Activated CD8-positive, alpha-beta memory T cell treated with anti-CD3 and anti-CD28 coated beads, Interleukin-2, amount 50 U/mL, for 4 hours (primary cell): Measurements from ENCODE around the gene ENTREP3.
A peak's percentile ranks its signal among the peaks of the same experiment; 100 is the strongest.
"Not testable (repeated sequence)": the region's sequence is repeated elsewhere in the genome, so short reads cannot be mapped to it uniquely, and the experiment has no call there.

Experiments used
- DNase-seq: peaks from one replicate; pipeline ENCODE4 v3.0.0-alpha.2; 2020

The ENTREP3 gene

DNA sequence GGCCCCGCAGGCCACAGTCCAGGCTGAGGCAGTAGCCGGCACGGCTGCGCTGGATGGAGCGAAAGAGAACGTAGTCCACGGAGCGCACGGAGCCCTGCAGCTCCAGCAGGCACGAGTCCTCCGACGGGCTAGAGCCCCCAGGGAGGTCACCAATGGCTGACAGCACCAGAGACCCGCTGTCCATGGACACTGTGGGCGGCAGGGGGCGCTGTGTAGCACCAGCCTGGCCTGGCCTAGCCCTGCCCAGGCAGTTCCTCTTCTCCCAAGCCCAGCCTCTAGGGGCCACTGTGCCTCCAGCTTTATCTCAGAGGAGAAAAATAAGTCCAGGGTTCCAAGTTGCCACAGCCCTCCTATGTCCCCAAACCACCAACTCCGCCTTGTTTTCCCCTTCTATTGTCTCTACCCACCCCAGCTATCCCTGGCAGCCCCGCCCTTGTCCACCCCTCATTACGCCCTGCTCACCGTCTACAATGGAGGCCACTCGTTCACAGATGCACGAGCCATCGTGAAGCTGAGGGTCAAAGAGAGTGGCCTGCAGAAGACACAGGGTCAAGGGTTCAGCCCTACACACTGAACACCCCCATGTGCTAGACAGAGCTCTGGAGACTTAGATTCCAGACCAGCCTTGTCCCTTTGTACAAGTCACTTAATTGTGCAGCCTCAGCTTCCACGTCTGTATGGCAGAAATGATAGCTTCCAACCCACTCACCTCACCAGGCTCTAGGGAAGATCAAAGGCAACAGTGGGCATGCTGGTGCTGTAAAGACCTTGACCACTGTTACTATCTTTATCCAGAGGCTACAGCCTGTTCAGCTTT is 4.4 kb downstream of the ENTREP3 start:
- peak; percentile 97 for DNase-seq

- DNase-seq = no peak
Observed at GRCh38 chr1:155250246-155250632, 5.0 kb downstream of the ENTREP3 start.

DNA sequence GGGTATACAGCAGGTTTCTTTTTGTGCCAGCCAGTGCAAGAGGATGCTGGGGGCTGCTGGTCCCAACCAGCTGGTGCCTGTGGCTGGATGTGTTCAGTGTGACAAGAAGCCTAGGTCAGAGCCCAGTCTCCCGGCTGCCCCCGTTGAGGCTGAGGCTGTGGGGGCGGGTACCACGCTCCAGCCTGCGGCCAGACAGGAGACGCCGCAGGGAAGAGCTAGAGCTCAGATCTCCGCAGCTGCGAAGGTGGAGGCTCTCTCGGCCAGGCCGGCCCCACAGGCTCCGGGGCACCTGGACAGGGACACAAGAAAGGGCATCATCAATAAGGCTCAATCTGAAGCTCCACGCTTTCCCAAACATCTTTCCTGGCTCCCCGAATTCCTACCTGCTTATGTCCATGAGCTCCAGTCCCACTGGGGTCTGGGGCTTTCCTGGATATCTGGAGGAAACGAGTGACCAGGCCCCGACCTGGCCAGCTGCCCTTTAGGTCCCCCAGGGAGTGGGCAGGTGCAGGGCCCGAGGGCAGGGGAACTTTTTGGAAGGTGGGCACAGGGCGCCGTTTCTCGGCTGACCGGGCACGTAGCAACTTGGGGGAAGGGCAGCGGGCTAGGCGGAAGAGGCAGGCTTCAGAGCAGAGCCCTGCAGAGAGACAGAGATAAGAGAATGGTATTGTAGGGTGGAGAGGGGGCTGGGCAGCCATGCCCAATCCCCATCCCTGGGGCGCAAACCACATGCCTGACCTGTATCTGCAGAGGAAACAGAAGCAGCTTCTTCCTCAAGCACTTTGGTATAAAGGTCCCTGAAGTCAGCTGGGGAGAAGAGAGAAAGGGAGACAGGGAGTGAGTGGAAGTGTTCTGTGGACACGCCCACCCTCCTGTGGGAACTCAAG is 7.4 kb downstream of the ENTREP3 start:
- DNase-seq = no peak

GRCh38 chr1:155246796-155247195 is 8.5 kb downstream of the ENTREP3 start:
- DNase-seq = not testable (repeated sequence)

DNA sequence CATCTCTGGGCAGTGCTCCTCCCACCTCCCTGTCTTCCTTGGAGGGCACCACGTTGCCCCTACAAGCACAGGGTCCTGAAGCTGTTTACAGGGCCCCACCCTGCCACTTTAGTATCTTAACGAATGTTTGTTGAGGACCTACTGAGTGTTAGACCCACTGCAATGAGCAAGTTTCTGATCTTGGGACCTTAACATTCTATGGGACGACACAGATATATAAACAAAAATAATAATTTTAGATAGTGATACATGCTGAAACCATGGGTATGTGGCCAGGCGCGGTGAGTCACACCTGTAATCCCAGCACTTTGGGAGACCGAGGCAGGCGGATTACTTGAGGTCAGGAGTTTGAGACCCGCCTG is 10.1 kb downstream of the ENTREP3 start:
- DNase-seq = no peak

DNA sequence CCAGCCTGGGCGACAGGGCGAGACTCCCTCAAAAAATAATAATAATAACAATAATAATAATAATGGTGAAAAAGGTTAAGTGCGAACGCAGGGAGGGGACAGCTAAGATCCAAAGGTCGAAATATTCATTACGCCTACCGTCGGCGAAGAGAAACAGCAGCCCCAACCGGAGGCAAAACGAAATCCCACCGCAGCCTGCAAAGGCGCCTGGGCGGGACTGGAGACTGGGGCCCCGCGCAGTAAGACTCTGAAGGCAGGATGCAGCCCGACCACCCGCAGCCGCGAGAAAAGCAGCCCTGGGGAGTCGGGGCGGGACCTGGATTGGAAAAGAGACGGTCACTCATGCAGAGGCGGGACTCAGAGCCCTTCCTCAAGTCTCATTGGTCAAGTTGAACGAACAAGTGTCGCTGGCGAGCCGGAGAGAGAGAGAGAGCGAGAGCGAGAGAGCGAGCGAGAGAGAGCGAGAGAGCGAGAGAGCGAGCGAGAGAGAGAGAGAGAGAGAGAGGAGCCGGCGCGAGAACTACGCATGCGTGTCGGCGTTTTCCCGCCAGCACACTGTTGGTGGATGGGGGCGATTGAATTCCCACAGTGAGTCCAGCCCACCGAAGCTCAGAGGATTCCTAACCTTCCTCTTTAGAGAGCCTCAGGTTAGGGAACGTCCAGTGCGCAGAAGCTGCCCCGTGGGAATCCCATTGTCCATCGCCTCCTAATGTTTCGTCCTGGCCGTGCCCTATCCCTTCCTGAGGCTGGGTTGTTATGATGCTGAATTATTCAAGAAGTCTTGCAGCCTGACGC is 10.7 kb downstream of the ENTREP3 start:
- DNase-seq = peak; percentile 88

GRCh38 chr1:155242805-155243358 is 12.4 kb downstream of the ENTREP3 start:
- DNase-seq = no peak

- DNase-seq = no peak
Observed at GRCh38 chr1:155241841-155242264, 13.4 kb downstream of the ENTREP3 start.

- peak; percentile 54 for DNase-seq
Observed at GRCh38 chr1:155241069-155241679, 14.1 kb downstream of the ENTREP3 start.

DNA sequence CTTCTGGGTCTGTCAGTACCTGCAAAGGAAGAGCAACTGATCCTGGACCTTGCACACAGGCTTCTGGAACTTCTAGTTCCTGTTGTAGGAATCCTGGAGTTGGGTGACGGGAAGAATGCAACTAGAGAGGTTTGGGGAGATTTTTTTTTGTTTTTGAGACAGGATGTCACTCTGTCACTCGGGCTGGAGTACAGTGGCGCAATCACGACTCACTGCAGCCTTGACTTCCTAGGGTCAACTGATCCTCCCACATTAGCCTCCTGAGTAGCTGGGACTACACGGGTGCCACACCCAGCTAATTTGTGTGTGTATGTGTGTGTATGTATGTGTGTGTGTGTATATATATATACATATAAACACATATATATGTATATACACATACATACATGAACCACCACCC is 18.8 kb downstream of the ENTREP3 start:
- DNase-seq = no peak

DNA sequence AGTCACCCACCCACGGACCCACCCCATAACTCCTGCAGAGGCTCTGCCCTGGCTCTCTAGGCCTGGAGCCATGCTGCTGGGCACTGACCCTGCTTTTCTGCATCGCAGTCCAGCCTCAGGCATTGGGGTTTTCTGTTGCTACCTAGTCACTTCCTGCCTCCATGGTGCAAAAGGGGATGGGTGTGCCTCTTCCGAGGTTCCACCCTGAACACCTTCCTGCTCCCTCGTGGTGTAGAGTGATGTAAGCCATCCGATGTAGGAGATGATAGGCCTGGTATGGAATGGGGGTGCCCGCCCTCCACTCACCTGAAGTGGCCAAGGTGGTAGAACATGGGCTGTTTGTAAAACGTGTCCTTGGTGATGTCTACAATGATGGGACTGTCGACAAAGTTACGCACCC is 19.9 kb downstream of the ENTREP3 start:
- DNase-seq = not testable (repeated sequence)

- not testable (repeated sequence) for DNase-seq
Observed at GRCh38 chr1:155233502-155233901, 21.8 kb downstream of the ENTREP3 start.

DNA sequence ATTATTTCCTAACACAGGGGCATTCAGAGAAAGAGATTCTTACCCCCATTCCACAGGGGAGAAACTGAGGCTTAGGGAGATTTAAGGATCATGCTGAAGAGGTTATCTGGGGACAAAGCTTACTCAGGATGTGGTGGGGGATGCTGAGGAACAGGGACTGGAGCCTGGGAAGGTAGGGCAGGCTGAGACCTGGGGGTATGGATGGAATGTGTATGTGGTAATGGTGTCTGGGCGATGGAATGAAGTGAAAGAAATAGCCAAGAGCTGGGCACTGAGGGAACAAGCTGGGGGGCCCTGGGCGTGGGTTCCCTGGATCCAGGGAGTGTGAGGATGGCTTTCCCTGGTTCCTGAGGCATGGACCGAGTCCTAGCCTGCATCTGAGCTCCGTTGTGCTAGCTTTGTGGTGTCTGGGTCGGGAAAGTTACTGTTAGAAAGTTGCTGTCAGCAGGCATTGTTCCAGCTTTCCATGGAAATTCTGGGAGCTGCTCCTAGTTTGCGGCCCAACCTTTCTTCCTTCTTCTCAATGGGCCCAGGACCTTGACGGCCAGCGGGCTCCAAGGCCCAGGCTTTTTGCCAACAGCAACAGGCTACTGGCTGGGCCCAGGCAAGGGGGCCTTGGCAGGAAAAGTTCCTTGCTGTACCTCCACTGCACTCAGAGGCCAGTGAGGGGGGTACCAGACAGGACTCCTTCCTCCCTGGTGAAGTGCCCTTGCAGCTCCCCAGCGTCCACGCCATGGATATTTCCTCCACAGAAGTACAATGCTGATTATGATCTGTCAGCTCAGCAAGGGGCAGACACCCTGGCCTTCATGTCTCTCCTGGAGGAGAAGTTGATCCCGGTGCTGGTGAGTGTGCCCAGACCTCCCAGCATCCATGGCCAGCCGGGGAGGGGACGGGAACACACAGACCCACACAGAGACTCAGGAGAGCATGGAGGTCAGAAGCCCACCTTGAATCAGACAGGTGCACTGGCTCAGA is 23.0 kb downstream of the ENTREP3 start:
- not testable (repeated sequence) for DNase-seq

- DNase-seq = not testable (repeated sequence)
Observed at GRCh38 chr1:155231302-155231701, 24.0 kb downstream of the ENTREP3 start.

- DNase-seq = no peak
Observed at GRCh38 chr1:155228096-155228427, 27.2 kb downstream of the ENTREP3 start.

- peak; percentile 100 for DNase-seq
Observed at GRCh38 chr1:155227261-155228095, 27.8 kb downstream of the ENTREP3 start.

DNA sequence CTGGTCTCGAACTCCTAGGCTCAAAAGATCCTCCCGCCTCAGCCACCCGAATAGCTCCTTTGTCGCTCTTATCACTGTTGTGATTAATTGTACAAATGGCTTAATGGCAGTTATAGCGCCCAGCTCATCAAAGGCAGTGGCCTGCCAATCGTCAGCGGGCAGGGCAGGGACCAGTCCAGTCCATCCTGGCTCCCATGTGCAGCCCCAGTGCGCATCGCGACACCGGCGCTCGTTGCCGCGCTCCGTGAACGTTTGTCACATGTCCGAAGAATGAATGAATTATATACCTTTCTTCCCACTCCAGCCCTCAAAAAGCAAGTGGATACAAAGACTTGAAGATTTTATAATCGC is 28.4 kb downstream of the ENTREP3 start:
- no peak for DNase-seq

GRCh38 chr1:155226188-155226909 is 28.9 kb downstream of the ENTREP3 start:
- DNase-seq = peak; percentile 96

GRCh38 chr1:155225404-155225759 is 29.9 kb downstream of the ENTREP3 start:
- DNase-seq = not testable (repeated sequence)

GRCh38 chr1:155223047-155223446 is 32.2 kb downstream of the ENTREP3 start:
- no peak for DNase-seq
